Body of pancreas (tissue), 4 donors: ENCODE measurements around the gene CPT1B. TPM values are rescaled to one million over a fixed set of nuclear protein-coding genes. Genes with fewer than 3 reads are reported as not detected.
A peak's percentile ranks its signal among the peaks of the same experiment; 100 is the strongest.

Source experiments
- ATAC-seq: fragments of 150-250 bp; one replicate; pipeline ENCODE4 v1.9.1; 2016
- DNase-seq, 4 donors: peaks; one replicate each; pipeline ENCODE4 v3.0.0-alpha.2; 2019
- H3K27ac ChIP-seq, 4 donors: fragments of 200-600 bp; sonication (generic); 1 replicate in 3 of 4; 2 replicates in 1 of 4; pipeline versions ENCODE4 v1.5.1 to v1.6.1; 2016 to 2019; ENCODE audit warnings: mild to moderate bottlenecking in 1 of 4, mixed read lengths in 1 of 4, moderate library complexity in 1 of 4
- H3K27me3 ChIP-seq, 2 donors: fragments of 200-600 bp; sonication (generic); one replicate each; pipeline ENCODE4 v1.6.0; 2016; ENCODE audit warnings: mild to moderate bottlenecking in 1 of 2
- H3K36me3 ChIP-seq, 2 donors: fragments of 200-600 bp; sonication (generic); replicated peaks in 1 of 2; 2 replicates each; pipeline ENCODE4 v1.5.1; 2016; ENCODE audit warnings: low read depth in 2 of 2; ENCODE audit not compliant: insufficient read depth in 1 of 2
- H3K4me1 ChIP-seq: fragments of 200-600 bp; sonication (generic); one replicate; pipeline ENCODE4 v1.6.0; 2016
- H3K4me3 ChIP-seq, 2 donors: fragments of 200-600 bp; sonication (generic); 1 replicate in 1 of 2; 2 replicates in 1 of 2; pipeline ENCODE4 v1.5.1; 2016 to 2019
- H3K9me3 ChIP-seq, 3 donors: fragments of 200-600 bp; sonication (generic); 1 replicate in 2 of 3; 2 replicates in 1 of 3; pipeline ENCODE4 v1.5.1; 2016
- CTCF ChIP-seq, 7 experiments: fragments of 450-650 bp in 4 of 7; fragments of 200-600 bp in 3 of 7; sonication (generic) in 3 of 7; IDR thresholded peaks; one replicate each; pipeline ENCODE4 v1.5.1; 2016 to 2019; ENCODE audit warnings: antibody characterized with exemption in 7 of 7
- POLR2A ChIP-seq, 3 donors: fragments of 450-650 bp; IDR thresholded peaks; one replicate each; pipeline ENCODE4 v1.6.1; 2016; ENCODE audit warnings: antibody characterized with exemption in 3 of 3, mild to moderate bottlenecking in 2 of 3
- WGBS, 2 donors: methylation state at CpG; one replicate each; pipeline ENCODE4 v1.1.5; 2017; 5-methylcytosine and 5-hydroxymethylcytosine counted together
- intact Hi-C: fragments of 100-400 bp; cut with DNase I; formaldehyde crosslinking; loops from one replicate; pipeline ENCODE4 v1.15.1; 2023
- total RNA-seq, 2 donors: library from RNA; depleted of rRNA; stranded (reverse); fragments of >200 nt; gene quantifications; one replicate each; pipeline ENCODE4 v1.1.0, GENCODE V29; 2016

The CPT1B gene
- total RNA-seq, 2 donors from 2014 or later, result 8.3 to 34.9 TPM

DNA sequence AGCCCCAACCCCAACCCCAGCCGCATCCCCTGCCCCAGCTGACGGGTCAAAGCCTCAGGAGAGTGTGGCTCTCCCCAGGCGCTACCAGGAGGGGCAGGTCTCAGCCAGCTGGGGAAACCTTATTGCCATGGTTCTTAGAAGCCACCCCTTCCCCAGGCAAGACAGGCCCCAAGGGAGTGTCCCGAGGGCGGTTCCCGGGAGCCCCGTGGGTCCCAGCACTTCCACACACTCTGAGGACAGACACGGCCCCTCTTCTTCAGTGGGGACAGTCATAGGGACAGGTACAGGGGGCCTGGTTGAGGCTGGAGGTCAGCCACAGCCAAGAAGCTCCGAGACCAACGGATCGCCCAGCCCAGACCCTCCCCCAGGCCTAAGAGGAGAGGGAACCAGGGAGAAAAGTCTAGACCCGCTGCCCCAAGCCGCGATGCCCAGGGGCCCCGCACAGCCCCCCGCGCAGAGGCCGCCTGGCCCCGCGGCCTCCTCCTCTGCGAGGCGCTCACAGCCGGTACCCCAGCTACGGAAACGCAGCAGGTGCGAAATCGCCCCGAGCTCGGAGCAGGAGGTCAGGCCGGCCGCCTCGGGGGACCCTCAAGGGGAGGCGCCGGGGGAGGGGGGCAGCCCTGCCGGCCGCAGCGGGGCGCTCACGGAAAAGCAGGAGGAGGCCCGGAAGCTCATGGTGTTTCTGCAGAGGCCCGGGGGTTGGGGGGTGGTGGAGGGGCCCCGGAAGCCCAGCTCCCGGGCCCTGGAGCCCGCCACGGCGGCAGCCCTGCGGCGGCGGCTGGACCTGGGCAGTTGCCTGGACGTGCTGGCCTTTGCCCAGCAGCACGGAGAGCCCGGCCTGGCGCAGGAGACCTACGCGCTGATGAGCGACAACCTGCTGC lies 29.9 kb downstream of the CPT1B start:
- WGBS, 2 donors, result 0 to 21% methylated on average over 7 to 34 of the region's 56 CpGs
- DNase-seq, result peak in 3 of 4 donors; percentile 39 to 49 (median 45)
- Histone ChIP-seq H3K4me1 (peaks cover 22% of the 10 kb centered on the region), H3K36me3 (no peaks in the 10 kb centered on the region), H3K9me3 (no peaks in the 10 kb centered on the region), H3K27ac (no peak overlapping the region), H3K27me3 (peaks cover 0 to 23% of the 10 kb centered on the region in 2 donors), H3K4me3 (no peak overlapping the region)
- intact Hi-C loops, result no loop called here
- ATAC-seq, result peak; percentile 47
- TF ChIP-seq CTCF (IDR thresholded peaks at IDR 0.05) (no peak), POLR2A (IDR thresholded peaks at IDR 0.05) (no peak)

- no peak for DNase-seq
- H3K4me1 ChIP-seq, result peaks cover 22% of the 10 kb centered on the region
- TF ChIP-seq CTCF (IDR thresholded peaks at IDR 0.05), result no peak
- no peak for TF ChIP-seq POLR2A (IDR thresholded peaks at IDR 0.05)
- H3K27ac ChIP-seq, result no peak overlapping the region
- intact Hi-C loops, result no loop called here
- H3K4me3 ChIP-seq, result no peak overlapping the region
- H3K9me3 ChIP-seq, result no peaks in the 10 kb centered on the region
- ATAC-seq, result no peak
- H3K27me3 ChIP-seq, result peaks cover 0 to 23% of the 10 kb centered on the region in 2 donors
- H3K36me3 ChIP-seq, result no peaks in the 10 kb centered on the region
- 36 to 37% methylated on average over 17 to 33 of the region's 35 CpGs for WGBS, 2 donors
Measured at GRCh38 chr22:50547263-50547985, 30.8 kb downstream of the CPT1B start.

GRCh38 chr22:50546326-50547262 lies 31.6 kb downstream of the CPT1B start:
- ATAC-seq, result no peak
- Histone ChIP-seq H3K4me3 (no peak overlapping the region), H3K9me3 (no peaks in the 10 kb centered on the region), H3K4me1 (peaks cover 22% of the 10 kb centered on the region), H3K27me3 (peaks cover 0 to 23% of the 10 kb centered on the region in 2 donors), H3K36me3 (no peaks in the 10 kb centered on the region), H3K27ac (no peak overlapping the region)
- 70% methylated on average over 49 of the region's 78 CpGs; no CpG with 5 or more reads in 1 of the 2 donors for WGBS, 2 donors
- TF ChIP-seq CTCF (IDR thresholded peaks at IDR 0.05), result no peak
- TF ChIP-seq POLR2A (IDR thresholded peaks at IDR 0.05), result no peak
- intact Hi-C loops, result no loop called here
- DNase-seq, result no peak

DNA sequence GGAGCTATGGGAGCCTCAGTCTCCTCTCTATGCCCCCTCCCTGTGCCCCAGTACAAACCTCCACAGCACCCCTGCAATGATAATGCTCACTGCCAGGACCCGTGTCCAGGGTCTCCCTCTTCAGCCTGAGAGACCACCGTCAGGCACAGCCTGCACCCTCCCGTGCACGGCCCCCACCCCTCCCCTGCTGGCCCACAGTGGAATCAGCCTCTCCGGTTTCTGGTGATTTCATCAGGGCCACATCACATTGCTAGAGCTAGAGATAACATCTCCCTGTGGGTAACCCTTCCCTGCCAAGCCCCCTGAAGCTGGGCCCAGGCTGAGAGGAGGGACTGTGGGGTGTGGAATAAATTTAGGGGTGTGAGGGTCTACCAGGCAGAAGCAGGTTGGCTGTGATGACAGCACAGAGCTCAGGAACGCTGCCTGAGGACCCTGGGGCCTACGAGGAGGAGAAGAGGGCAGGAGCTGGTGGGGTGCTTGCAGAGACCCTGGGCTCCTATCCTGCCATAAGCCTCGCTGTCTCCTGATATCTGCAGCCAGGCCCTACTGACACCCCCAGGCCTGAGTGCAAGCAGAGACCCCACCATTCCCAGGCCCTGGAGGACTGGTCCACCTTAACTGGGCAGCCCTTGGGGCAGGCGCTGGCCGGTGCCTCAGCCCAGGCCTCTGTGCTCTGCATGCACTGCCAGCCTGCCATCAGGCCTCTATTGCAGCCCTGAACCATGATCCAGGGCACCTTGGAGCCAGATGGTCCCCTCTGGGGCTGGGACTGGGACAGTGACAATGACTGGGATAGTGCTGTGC lies 32.5 kb downstream of the CPT1B start, which contains the start of gene KLHDC7B:
Gene KLHDC7B, plus strand, starts transcription at position 378 of the 804 bp plus-strand sequence. Its CDS starts 345 bp downstream, at position 723.
- peaks cover 22% of the 10 kb centered on the region for H3K4me1 ChIP-seq
- no peak for TF ChIP-seq POLR2A (IDR thresholded peaks at IDR 0.05)
- no peak for TF ChIP-seq CTCF (IDR thresholded peaks at IDR 0.05)
- no peak for DNase-seq
- ATAC-seq, result no peak
- 68 to 70% methylated on average over 4 to 9 of the region's 10 CpGs for WGBS, 2 donors
- peak within 1 kb of the TSS in 2 of 4 donors; percentile 42 to 90 for H3K27ac ChIP-seq
- no peaks in the 10 kb centered on the region for H3K36me3 ChIP-seq
- no peaks in the 10 kb centered on the region for H3K9me3 ChIP-seq
- H3K4me3 ChIP-seq, result no peak within 1 kb of the TSS
- peaks cover 0 to 23% of the 10 kb centered on the region in 2 donors for H3K27me3 ChIP-seq
- intact Hi-C loops, result no loop called here
